ENCODE data around the gene PTPRK. TPM values are rescaled to one million over a fixed set of nuclear protein-coding genes. Genes with fewer than 3 reads are reported as not detected.

PTPRK gene
- total RNA-seq, 1 donor from 2014 or later = 18.4 TPM

- H3K4me1 ChIP-seq = no peaks in the 10 kb centered on the region
- intact Hi-C loops (cut with micrococcal nuclease) = no loop called here
- no peak for DNase-seq
Observed at GRCh38 chr6:128057946-128058345, 462.5 kb downstream of the PTPRK start.

DNA sequence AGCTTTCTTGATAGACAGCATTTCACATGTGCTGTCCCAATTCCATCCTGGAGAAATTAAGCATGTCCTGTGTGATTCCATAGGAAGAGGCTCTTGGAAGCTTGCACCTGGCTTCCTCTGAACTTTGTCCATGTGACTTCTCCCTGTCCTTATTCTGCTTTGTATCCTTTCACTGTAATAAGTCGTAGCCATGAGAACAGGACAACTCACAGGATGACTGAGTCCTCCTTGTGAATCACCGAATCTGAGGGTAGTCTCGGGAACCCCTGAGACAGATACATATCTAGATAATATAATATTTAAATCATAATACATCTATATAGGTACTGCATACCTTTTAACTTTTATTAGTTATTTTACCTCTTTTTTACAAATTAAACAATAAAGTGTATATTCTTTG lies 462.9 kb downstream of the PTPRK start:
- H3K36me3 ChIP-seq = peaks cover 18% of the 10 kb centered on the region
- no peak overlapping the region for H3K27ac ChIP-seq (replicated peaks)
- no peaks in the 10 kb centered on the region for H3K27me3 ChIP-seq (ENCODE audit: low read depth)
- TF ChIP-seq, protein P1, sequence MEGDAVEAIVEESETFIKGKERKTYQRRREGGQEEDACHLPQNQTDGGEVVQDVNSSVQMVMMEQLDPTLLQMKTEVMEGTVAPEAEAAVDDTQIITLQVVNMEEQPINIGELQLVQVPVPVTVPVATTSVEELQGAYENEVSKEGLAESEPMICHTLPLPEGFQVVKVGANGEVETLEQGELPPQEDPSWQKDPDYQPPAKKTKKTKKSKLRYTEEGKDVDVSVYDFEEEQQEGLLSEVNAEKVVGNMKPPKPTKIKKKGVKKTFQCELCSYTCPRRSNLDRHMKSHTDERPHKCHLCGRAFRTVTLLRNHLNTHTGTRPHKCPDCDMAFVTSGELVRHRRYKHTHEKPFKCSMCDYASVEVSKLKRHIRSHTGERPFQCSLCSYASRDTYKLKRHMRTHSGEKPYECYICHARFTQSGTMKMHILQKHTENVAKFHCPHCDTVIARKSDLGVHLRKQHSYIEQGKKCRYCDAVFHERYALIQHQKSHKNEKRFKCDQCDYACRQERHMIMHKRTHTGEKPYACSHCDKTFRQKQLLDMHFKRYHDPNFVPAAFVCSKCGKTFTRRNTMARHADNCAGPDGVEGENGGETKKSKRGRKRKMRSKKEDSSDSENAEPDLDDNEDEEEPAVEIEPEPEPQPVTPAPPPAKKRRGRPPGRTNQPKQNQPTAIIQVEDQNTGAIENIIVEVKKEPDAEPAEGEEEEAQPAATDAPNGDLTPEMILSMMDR (IDR thresholded peaks at IDR 0.05; ENCODE audit: borderline replicate concordance) = no peak
- H3K4me3 ChIP-seq = no peak overlapping the region
- intact Hi-C loops (cut with micrococcal nuclease) = no loop called here
- H3K4me1 ChIP-seq = no peaks in the 10 kb centered on the region
- no peak for DNase-seq
- no peaks in the 10 kb centered on the region for H3K9me3 ChIP-seq (replicated peaks)

More at GRCh38 chr6:128057946-128058345, 462.5 kb downstream of the PTPRK start:
- TF ChIP-seq, protein P1 (IDR thresholded peaks at IDR 0.05; ENCODE audit: borderline replicate concordance) = no peak
- H3K9me3 ChIP-seq (replicated peaks) = no peaks in the 10 kb centered on the region
- no peak overlapping the region for H3K27ac ChIP-seq (replicated peaks)
- H3K4me3 ChIP-seq = no peak overlapping the region
- peaks cover 18% of the 10 kb centered on the region for H3K36me3 ChIP-seq
- H3K27me3 ChIP-seq (ENCODE audit: low read depth) = no peaks in the 10 kb centered on the region

- intact Hi-C loops (cut with micrococcal nuclease) = no loop called here
- DNase-seq = no peak
- Histone ChIP-seq H3K4me1 (no peaks in the 10 kb centered on the region), H3K36me3 (peaks cover 17% of the 10 kb centered on the region), H3K27me3 (ENCODE audit: low read depth) (no peaks in the 10 kb centered on the region), H3K9me3 (replicated peaks) (no peaks in the 10 kb centered on the region), H3K27ac (replicated peaks) (no peak overlapping the region), H3K4me3 (no peak overlapping the region)
- TF ChIP-seq, protein P1 (IDR thresholded peaks at IDR 0.05; ENCODE audit: borderline replicate concordance) = no peak
Observed at GRCh38 chr6:128053109-128053508, 467.3 kb downstream of the PTPRK start.

DNA sequence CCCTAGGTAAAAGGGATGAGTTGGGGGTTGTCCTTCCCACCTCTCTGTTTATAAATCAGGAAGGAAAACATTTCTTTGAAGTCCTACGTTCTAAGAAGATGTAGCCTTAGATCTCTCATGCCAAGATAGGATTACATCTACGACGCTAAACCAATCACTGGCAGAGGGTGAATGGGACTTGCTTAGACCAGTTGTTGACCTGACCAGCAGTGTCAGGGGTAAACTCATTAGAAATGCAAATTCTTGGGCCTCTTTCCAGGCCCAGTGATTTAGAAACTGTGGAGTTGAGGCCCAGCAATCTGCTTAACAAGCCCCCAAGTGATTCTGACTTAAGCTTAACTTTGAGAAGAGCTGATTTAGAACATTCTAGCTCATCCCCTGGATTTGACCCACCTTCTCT lies 472.4 kb downstream of the PTPRK start:
- TF ChIP-seq, protein P1 (IDR thresholded peaks at IDR 0.05; ENCODE audit: borderline replicate concordance) = no peak
- Histone ChIP-seq H3K27me3 (ENCODE audit: low read depth) (no peaks in the 10 kb centered on the region), H3K4me3 (no peak overlapping the region), H3K4me1 (no peaks in the 10 kb centered on the region), H3K9me3 (replicated peaks) (no peaks in the 10 kb centered on the region), H3K36me3 (peaks cover 9% of the 10 kb centered on the region), H3K27ac (replicated peaks) (no peak overlapping the region)
- no peak for DNase-seq
- intact Hi-C loops (cut with micrococcal nuclease) = no loop called here

- intact Hi-C loops (cut with micrococcal nuclease) = no loop called here
- Histone ChIP-seq H3K27ac (replicated peaks) (no peak overlapping the region), H3K4me3 (no peak overlapping the region), H3K36me3 (peaks cover 9% of the 10 kb centered on the region), H3K4me1 (no peaks in the 10 kb centered on the region), H3K9me3 (replicated peaks) (peaks cover 8% of the 10 kb centered on the region), H3K27me3 (ENCODE audit: low read depth) (no peaks in the 10 kb centered on the region)
- no peak for DNase-seq
- TF ChIP-seq, protein P1 (IDR thresholded peaks at IDR 0.05; ENCODE audit: borderline replicate concordance) = no peak
Observed at GRCh38 chr6:128046033-128046432, 474.4 kb downstream of the PTPRK start.

DNA sequence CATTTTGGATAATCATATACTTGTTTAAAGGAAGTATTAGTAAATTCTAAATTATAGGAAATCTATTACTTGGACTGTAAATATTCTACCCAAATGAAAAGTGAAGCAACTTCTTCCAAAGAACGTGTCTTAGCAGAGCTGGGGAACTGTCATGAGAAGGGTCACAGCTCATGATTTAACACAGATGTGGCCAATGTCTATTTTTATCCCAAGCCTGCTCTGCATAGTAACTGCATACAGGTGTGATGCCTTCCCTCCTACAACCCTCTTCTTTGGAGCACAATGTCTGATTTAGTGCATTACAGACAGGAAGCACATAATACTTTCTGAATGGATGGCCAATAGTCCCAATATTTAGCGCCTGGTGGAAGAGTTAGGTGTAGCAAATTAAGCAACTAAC lies 480.9 kb downstream of the PTPRK start:
- Histone ChIP-seq H3K27me3 (ENCODE audit: low read depth) (no peaks in the 10 kb centered on the region), H3K27ac (replicated peaks) (no peak overlapping the region), H3K4me3 (no peak overlapping the region), H3K4me1 (peaks cover 15% of the 10 kb centered on the region), H3K36me3 (no peaks in the 10 kb centered on the region), H3K9me3 (replicated peaks) (peaks cover 8% of the 10 kb centered on the region)
- TF ChIP-seq, protein P1 (IDR thresholded peaks at IDR 0.05; ENCODE audit: borderline replicate concordance) = no peak
- intact Hi-C loops (cut with micrococcal nuclease) = no loop called here
- no peak for DNase-seq

All from left ventricle myocardium inferior (tissue), 1 donor.